ENCODE measurements around the gene URAD.
"Not testable (repeated sequence)": the region's sequence is repeated elsewhere in the genome, so short reads cannot be mapped to it uniquely, and the experiment has no call there.

Gene URAD

GRCh38 chr13:27969866-27970229 is 18.6 kb downstream of the URAD start:
- no peak for DNase-seq

- no peak for DNase-seq
Observed at GRCh38 chr13:27969082-27969865, 19.2 kb downstream of the URAD start, which contains the start of gene CDX2. CDX2 (minus strand) TSS chr13:27969315; CDS start chr13:27969006, 309 bp downstream.

DNA sequence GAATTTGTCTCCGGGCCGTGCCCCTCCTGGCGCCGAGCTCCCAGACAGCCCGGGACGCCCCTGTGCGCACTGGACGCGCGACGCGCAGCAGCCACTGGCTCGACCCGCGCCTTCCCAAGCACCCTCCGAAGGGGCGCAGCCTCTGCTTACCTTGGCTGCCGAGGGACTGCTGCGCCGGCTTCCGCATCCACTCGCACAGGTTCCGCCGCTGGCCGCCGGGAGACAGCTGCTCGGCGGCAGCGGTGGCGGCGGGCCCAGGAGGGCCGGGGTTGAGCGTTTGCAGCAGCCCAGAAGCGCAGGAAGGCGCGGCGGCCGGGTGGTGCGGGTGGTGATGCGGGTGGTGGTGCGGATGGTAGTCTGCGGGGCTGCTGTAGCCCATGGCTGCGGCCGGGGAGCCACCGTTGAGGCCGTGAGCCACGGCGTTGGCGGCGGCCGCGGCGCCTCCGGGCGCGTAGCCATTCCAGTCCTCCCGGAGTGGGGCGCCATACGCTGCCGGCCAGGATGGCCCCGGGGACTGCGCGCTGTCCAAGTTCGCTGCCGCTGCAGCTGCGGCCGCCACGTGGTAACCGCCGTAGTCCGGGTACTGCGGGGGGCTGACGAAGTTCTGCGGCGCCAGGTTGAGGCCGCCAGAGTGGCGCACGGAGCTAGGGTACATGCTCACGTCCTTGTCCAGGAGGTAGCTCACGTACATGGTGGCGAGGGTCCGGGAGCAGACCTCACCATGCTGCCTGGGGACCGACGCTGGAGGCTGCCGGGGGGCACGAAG is 20.0 kb downstream of the URAD start:
- no peak for DNase-seq

GRCh38 chr13:27967736-27968315 is 20.7 kb downstream of the URAD start:
- no peak for DNase-seq

- DNase-seq: no peak
Observed at GRCh38 chr13:27967203-27967735, 21.2 kb downstream of the URAD start.

GRCh38 chr13:27966641-27967202 is 21.8 kb downstream of the URAD start:
- no peak for DNase-seq

- DNase-seq: no peak
Observed at GRCh38 chr13:27965740-27966640, 22.5 kb downstream of the URAD start.

- no peak for DNase-seq
Observed at GRCh38 chr13:27965343-27965739, 23.2 kb downstream of the URAD start.

DNA sequence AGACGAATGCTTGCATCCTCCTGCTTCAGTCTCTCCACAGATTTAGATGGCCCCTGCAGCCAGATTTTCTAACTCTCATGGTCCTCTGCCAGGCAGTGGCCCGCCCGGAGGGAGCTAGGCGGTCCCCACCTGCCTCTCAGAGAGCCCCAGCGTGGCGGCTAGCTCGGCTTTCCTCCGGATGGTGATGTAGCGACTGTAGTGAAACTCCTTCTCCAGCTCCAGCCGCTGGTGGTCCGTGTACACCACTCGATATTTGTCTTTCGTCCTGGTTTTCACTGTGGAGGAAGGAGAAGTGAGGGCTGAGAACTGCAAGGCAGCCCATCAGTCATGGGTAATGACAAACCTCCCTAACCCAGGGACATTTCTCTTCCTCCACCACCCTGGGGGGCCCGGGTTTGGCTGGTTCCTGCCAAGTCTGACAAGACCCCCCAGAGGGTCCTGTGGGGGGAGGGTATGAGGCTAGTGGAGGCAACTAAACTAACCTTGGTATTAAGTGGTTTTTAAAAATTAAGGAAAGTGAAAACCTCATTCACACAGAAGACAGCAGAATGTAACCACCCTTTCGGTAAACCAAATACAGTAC is 23.7 kb downstream of the URAD start:
- no peak for DNase-seq

DNA sequence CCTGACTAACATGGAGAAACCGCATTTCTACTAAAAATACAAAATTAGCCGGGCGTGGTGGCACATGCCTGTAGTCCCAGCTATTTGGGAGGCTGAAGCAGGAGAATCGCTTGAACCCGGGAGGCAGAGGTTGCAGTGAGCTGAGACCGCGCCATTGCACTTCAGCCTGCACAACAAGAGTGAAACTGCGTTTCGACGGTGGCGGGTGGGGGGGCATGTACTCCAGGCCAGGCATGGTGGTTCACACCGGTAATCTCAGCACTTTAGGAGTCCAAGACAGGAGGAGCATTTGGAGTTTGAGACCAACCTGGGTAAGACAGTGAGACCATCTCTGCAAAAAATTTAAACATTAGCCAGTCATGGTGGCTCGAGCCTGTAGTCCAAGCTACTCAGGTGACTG is 24.3 kb downstream of the URAD start:
- not testable (repeated sequence) for DNase-seq

- DNase-seq: no peak
Observed at GRCh38 chr13:27963491-27963890, 25.0 kb downstream of the URAD start.

DNA sequence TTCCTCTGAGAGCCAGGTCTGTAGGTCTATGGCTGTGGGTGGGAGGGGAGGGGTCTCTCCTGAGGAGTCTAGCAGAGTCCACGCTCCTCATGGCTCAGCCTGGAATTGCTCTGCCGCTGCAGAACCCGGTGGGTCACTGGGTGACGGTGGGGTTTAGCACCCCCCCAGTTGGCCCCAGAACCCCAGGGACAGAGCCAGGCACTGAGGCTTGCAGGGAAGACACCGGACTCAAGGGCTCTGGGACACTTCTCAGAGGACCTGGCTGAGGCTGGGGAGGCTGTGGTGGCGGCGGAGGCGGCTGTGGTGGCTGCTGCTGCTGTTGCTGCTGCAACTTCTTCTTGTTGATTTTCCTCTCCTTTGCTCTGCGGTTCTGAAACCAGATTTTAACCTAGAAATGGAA is 25.5 kb downstream of the URAD start:
- no peak for DNase-seq

- DNase-seq: no peak
Observed at GRCh38 chr13:27962128-27962841, 26.2 kb downstream of the URAD start.

DNA sequence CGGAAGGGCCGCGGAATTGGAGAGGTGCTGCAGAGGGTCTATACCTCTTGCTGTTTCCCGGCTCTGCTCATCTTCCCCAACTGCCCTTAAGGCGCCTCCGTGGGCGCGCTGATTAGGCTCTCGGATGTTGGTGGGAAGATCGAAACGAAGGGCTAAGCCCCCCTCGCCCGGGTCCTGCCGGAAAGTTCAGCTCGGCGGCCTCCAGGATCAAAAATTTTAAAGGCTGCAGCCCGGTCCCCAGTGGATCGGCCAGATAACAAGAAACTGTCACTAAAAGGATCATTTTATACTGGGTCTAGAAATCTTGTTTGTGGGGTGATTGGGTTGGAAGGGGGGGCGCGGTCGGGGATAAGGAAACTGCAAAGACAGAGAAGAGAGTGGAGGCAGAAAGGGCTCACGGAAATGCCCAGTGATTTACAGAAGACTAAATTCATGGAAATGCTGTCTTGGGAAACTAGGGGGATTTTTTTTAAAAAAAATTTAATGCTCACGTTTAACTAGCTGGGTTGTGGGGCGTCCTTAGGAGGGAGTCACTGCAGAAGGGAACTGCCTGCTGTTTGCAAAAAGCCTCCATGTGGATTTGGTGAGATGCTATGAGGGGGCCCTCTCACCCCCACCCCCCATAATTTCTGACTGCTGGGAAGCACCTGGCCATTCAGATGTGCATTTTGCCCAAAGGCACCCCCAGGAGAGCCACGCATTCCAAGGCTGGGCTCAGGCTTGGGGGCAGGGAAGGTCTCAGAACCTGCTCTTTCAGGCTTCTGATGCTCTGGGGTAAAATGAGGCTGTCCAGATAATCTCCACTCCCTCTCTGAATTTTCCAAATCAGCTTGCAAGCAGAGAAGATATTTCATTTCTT is 27.0 kb downstream of the URAD start:
- no peak for DNase-seq

- DNase-seq: no peak
Observed at GRCh38 chr13:27960362-27961226, 27.9 kb downstream of the URAD start.

- no peak for DNase-seq
Observed at GRCh38 chr13:27959976-27960361, 28.5 kb downstream of the URAD start.

DNA sequence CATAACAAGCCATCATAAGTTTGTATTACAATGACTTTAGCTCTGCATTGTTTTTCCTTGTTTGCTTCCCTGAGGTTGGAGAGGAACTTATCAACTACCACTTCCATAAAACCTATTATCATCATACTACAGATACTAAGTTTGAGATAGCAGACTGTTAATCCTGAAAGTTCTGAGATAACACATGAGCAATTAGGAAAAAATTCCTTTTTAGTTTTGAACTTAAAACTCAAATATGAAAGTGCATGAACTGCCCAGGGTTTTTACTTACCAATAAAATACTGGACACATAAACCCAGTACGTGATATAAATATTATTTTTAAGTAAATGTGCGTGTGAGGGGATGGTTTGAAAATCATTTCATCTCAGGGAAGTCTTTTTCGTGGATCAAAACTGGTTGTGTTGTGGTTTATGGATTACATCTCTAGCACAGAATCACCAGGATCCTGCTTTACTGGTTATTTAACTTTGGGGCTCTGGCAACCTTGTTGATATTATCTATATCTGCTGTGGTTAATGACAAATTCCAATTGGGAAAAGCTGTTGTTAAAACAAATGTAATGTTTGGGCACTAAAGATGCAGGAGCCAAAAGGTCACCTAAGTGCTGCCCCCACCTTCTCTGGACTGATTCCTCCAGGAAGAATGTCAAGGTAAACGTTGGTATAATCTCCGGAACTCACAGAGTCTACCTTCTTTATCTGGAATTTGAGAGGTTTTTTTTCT is 31.8 kb downstream of the URAD start:
- DNase-seq: no peak

DNA sequence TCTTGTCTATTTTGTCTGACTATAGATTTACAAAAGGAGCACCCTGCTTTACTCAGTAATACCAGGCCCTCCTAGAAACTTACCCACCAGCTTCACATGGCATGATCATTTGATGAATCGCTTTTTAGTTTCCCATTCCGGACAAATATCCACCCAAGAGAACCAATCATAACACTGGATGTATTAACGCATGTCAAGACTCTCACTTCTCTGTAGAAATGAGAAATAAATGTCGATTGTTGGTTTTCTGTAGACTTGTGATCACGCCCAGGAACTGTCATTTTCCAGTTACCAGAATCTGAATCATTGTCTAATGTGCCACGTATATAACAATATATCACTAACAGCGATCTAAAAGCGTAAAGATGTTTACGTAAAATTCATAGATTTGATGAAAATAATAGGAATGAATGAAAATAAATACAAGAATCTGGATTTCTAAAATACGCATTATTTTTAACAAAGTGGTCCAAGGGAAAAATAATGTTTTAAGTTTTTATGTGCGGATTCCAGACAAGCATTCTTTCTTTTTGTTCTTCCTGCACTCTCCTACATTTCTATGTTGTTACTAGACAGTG is 33.4 kb downstream of the URAD start:
- no peak for DNase-seq

Data from CD4-positive, alpha-beta T cell treated with Interferon alpha-2 for 1 hour (primary cell).